Left lung (tissue), 10 donors: ENCODE data around the gene RENBP. TPM values are rescaled to one million over a fixed set of nuclear protein-coding genes. Genes with fewer than 3 reads are reported as not detected.
A peak's percentile ranks its signal among the peaks of the same experiment; 100 is the strongest.

Experiments
- ATAC-seq: fragments of 200-7000 bp; cut with Tn5 transposase; one replicate; pipeline ENCODE4 v1.9.1; 2020; ENCODE audit warnings: moderate library complexity
- DNase-seq, 4 donors: peaks; one replicate each; pipeline ENCODE4 v3.0.0-alpha.2; 2013 to 2020
- H3K27ac ChIP-seq, 2 donors: fragments of 200-600 bp; sonication (generic) in 1 of 2; one replicate each; pipeline versions ENCODE4 v1.5.0 to v1.8.0; 2020 to 2021
- H3K27me3 ChIP-seq, 2 donors: fragments of 200-600 bp; sonication (generic) in 1 of 2; one replicate each; pipeline versions ENCODE4 v1.5.0 to v1.8.0; 2020 to 2021
- H3K36me3 ChIP-seq, 2 donors: fragments of 200-600 bp; sonication (generic) in 1 of 2; one replicate each; pipeline versions ENCODE4 v1.5.0 to v1.8.0; 2020 to 2021
- H3K4me1 ChIP-seq, 2 donors: fragments of 200-600 bp; one replicate each; pipeline ENCODE4 v1.8.0; 2021
- H3K4me3 ChIP-seq, 2 donors: fragments of 200-600 bp; sonication (generic) in 1 of 2; one replicate each; pipeline versions ENCODE4 v1.5.0 to v1.8.0; 2020 to 2021; ENCODE audit warnings: mild to moderate bottlenecking in 1 of 2
- H3K9me3 ChIP-seq, 2 donors: fragments of 200-600 bp; sonication (generic) in 1 of 2; one replicate each; pipeline versions ENCODE4 v1.5.0 to v1.8.0; 2020 to 2021
- intact Hi-C, 2 donors: fragments of 100-400 bp; cut with DNase I; formaldehyde crosslinking; loops; one replicate each; pipeline versions ENCODE4 v1.11.2 to v1.14.2; 2022
- polyA plus RNA-seq, 6 donors: library from polyadenylated mRNA; unstranded; fragments of 120-200 nt; gene quantifications; one replicate each; pipeline ENCODE4 v1.2.1, GENCODE V29; 2013; ENCODE audit not compliant: insufficient read length in 6 of 6
- total RNA-seq, 2 donors: library from RNA; stranded (reverse); fragmentation: NEBNext Ultra II Directional; extraction: Animal tissue kit (Norgen Biotek cat#: 25700); gene quantifications; one replicate each; pipeline ENCODE4 v1.2.1, GENCODE V29; 2021
- TF ChIP-seq, protein P1 (sequence below), 2 donors: fragments of 200-600 bp; sonication (generic) in 1 of 2; IDR thresholded peaks; one replicate each; pipeline versions ENCODE4 v1.5.0 to v1.8.0; 2021; ENCODE audit warnings: antibody characterized with exemption in 2 of 2
- donor health status: DM: no; HTN: yes; CAD: no.
- donor health status: DM: no; HTN: no; CAD: no.

Gene RENBP
- total and polyA plus RNA-seq, 8 donors: 5.2 to 62.1 (median 6.7) TPM

DNA sequence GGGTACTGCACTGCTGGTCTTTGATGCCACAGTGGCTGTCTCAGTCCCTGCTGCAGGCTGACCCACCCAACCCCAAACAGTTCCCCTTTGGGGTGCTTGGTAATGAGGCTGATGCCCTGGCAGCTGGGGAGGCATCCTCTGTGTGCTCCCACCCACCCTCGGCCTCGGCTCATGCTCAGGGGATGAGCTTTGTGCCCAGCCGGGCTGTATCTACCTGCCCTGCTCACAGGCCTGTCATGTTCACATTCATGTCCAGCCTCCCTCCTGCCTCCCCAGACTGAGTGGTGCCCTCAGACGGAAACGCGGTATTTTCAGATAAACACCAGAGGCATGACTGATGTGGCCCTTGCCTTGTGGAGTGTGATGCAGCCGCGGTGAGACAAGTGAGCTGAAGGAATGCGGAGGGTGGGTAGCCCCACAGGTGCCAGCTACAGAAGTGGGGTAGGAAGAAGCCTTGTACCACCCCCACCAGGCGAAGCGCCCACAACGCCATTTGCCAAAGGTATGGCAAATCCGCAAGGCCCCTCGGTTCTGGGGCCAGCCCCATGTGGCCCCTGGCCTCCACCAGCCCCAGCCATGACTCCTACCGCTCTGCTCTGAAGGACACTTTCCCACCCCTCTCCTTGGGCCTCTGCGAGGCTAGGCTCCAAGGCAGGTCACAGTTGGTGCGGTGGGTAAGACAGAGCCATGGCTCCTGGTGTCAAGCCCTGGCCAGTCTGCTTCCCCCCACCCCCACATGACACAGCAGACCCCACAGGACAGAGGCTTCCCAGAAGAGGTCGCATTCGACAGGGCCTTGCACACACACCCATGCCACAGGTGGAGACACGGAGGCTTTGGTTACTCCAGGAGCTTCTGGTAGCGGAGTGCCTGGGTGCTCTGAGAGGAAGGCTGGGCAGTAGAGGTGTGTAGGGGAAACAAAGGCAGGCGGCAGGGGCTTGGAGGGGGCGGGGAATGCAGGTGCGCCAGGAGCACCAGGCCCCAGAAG is 1.8 kb upstream of the RENBP start:
- Histone ChIP-seq H3K9me3 (no peaks in the 10 kb centered on the region), H3K27ac (peak overlapping the region in 1 of 2 donors; percentile 41), H3K27me3 (peaks cover 0 to 4% of the 10 kb centered on the region in 2 donors), H3K36me3 (peaks cover 0 to 26% of the 10 kb centered on the region in 2 donors), H3K4me1 (peaks cover 0 to 54% of the 10 kb centered on the region in 2 donors), H3K4me3 (no peak overlapping the region)
- intact Hi-C loops: loop anchor here in 1 of 2 donors (10.0 kb wide), 1 partner anchor 181 kb away; the partner anchor contains the start of gene PLXNB3
- ATAC-seq (no peak), DNase-seq (no peak)
- TF ChIP-seq, protein P1, sequence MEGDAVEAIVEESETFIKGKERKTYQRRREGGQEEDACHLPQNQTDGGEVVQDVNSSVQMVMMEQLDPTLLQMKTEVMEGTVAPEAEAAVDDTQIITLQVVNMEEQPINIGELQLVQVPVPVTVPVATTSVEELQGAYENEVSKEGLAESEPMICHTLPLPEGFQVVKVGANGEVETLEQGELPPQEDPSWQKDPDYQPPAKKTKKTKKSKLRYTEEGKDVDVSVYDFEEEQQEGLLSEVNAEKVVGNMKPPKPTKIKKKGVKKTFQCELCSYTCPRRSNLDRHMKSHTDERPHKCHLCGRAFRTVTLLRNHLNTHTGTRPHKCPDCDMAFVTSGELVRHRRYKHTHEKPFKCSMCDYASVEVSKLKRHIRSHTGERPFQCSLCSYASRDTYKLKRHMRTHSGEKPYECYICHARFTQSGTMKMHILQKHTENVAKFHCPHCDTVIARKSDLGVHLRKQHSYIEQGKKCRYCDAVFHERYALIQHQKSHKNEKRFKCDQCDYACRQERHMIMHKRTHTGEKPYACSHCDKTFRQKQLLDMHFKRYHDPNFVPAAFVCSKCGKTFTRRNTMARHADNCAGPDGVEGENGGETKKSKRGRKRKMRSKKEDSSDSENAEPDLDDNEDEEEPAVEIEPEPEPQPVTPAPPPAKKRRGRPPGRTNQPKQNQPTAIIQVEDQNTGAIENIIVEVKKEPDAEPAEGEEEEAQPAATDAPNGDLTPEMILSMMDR (IDR thresholded peaks at IDR 0.05): no peak

DNA sequence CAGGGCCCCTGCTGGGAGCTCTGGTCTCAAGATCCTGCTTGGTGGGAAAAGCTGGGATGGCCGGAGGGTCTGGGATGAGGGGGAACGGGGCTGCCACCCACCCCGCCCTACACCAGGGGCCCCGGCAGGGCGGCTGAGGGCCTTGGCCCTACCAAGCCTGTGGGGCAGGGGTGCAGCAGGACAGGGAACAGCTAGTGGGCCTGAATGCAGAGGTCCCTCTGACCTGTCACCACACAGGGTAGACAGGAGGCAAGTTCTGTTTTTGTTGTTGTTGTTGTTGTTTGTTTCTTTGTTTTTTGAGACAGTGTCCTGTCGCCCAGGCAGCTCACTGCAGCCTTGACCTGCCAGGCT is 332 bp upstream of the RENBP start:
- Histone ChIP-seq H3K9me3 (no peaks in the 10 kb centered on the region), H3K4me3 (peak overlapping the region; percentile 27 to 60), H3K36me3 (peaks cover 0 to 16% of the 10 kb centered on the region in 2 donors), H3K27ac (peak overlapping the region in 1 of 2 donors; percentile 66), H3K27me3 (peaks cover 0 to 4% of the 10 kb centered on the region in 2 donors), H3K4me1 (peaks cover 0 to 54% of the 10 kb centered on the region in 2 donors)
- TF ChIP-seq, protein P1 (IDR thresholded peaks at IDR 0.05): no peak
- no peak for DNase-seq
- ATAC-seq: peak; percentile 19
- intact Hi-C loops: loop anchor here in 1 of 2 donors (10.0 kb wide), 1 partner anchor 180 kb away; the partner anchor contains the start of gene PLXNB3

DNA sequence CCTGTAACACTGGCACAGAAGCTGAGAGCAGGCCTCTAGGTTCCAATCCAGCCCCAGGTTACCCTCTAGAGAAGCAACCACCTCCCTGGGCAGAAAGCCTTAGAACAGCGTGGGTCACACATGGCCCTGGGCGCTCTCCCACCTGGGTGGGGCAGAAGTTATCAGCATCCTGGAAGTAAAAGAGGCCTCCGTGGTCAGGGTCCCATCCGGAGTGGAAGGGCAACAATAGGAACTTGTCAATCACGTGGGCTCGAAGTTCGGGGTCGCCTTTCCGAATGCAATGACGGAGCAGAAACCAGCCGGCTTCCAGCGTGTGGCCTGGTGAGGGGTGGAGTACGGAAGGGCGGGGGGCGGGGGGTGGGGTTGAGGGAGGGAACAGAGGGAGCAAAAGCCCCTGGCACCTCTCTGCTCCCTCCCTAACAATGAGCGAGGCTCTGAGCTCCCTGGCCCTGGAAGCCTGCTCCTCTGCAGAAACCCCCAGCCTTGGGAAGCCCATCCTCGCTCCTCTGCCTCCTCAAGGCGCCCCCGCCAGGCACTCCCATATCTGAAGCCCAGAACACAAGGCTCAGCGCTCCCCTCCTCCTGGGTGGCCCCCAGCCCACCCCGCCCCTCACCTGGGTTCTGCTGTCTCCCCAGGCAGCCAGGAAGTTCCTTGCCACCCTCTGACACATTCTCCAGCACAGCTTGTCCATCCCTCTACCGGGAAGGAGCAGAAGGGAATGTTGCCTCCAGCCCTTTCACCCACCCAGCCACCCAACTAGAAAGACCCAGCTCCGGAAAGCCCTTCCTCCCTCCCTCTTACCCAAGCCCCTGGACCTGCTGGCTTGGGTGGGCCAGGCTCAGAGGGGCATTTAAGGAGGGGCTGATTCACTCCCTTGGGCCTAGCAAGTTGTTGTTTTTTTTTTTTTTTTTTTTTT is 2.8 kb downstream of the RENBP start:
- peak overlapping the region in 1 of 2 donors; percentile 37 for H3K27ac ChIP-seq
- intact Hi-C loops: loop anchor here in 1 of 2 donors (10.0 kb wide), 1 partner anchor 177 kb away; the partner anchor contains the start of gene PLXNB3

DNA sequence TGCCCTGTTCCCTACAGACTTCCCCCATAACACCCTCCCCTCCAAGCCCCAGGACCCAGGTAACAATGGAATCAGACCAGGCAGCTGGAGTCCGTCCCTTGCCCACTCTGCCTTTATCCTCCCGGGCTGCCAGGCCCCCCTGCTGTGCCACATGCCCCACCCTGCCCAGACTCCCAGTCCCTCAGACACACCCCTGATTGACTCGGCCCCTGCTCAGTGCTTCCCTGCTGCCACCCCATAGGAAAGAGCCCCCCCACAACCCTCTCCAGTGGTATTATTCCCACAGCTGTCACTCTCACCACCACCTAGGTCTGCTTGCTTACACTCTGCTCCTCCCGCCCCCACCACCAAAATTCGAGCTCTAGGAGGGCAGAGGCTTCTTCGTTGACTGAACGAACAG is 4.9 kb downstream of the RENBP start:
- Histone ChIP-seq H3K27me3 (peaks cover 0 to 4% of the 10 kb centered on the region in 2 donors), H3K36me3 (peaks cover 0 to 10% of the 10 kb centered on the region in 2 donors), H3K4me3 (no peak overlapping the region), H3K4me1 (peaks cover 3 to 24% of the 10 kb centered on the region in 2 donors), H3K27ac (no peak overlapping the region), H3K9me3 (no peaks in the 10 kb centered on the region)
- DNase-seq: no peak
- no peak for ATAC-seq
- intact Hi-C loops: no loop called here
- TF ChIP-seq, protein P1 (IDR thresholded peaks at IDR 0.05): no peak

More for the DNA sequence above, 2.8 kb downstream of the RENBP start:
- ATAC-seq (no peak), DNase-seq (no peak)
- Histone ChIP-seq H3K4me3 (peak overlapping the region in 1 of 2 donors; percentile 60), H3K27me3 (peaks cover 0 to 4% of the 10 kb centered on the region in 2 donors), H3K9me3 (no peaks in the 10 kb centered on the region), H3K4me1 (peaks cover 0 to 28% of the 10 kb centered on the region in 2 donors), H3K36me3 (peaks cover 0 to 10% of the 10 kb centered on the region in 2 donors)
- TF ChIP-seq, protein P1 (IDR thresholded peaks at IDR 0.05): no peak
